Adipose tissue (tissue), 3 donors: ENCODE results near the gene COL23A1. TPM values are rescaled to one million over a fixed set of nuclear protein-coding genes. Genes with fewer than 3 reads are reported as not detected.
"Not testable (repeated sequence)": the region's sequence is repeated elsewhere in the genome, so short reads cannot be mapped to it uniquely, and the experiment has no call there.

Experiments
- H3K27ac ChIP-seq: one replicate; pipeline ENCODE4 v1.5.1; 2013; ENCODE audit warnings: low read depth, low read length
- WGBS, 3 donors: extraction: QIAGEN DNeasy Blood & Tissue Kit; methylation state at CpG; one replicate each; pipeline ENCODE4 v1.1.7; 2013; 5-methylcytosine and 5-hydroxymethylcytosine counted together
- polyA plus RNA-seq, 3 donors: library from polyadenylated mRNA; stranded (reverse); fragments of 200-250 nt; gene quantifications; one replicate each; pipeline ENCODE4 v1.2.3, GENCODE V29; 2013
- donor health status: healthy with polysubstance abuse.
- donor health status: Bipolar disorder and iron deficiency.
- donor health status: healthy.

COL23A1 gene
- polyA plus RNA-seq, 3 donors, result 0.07 to 0.85 (median 0.45) TPM

- WGBS, 3 donors, result 80 to 88% (median 88%) methylated on average over 14 of the region's 14 CpGs
- no peak overlapping the region for H3K27ac ChIP-seq
Measured at GRCh38 chr5:178322736-178323540, 267.3 kb downstream of the COL23A1 start.

- WGBS, 3 donors, result 69 to 77% (median 73%) methylated on average over 18 of the region's 18 CpGs
- no peak overlapping the region for H3K27ac ChIP-seq
Measured at GRCh38 chr5:178320281-178320855, 269.8 kb downstream of the COL23A1 start.

GRCh38 chr5:178319541-178320041 lies 270.6 kb downstream of the COL23A1 start:
- 86 to 97% (median 94%) methylated on average over 20 of the region's 20 CpGs for WGBS, 3 donors
- no peak overlapping the region for H3K27ac ChIP-seq

GRCh38 chr5:178318893-178319292 lies 271.3 kb downstream of the COL23A1 start:
- WGBS, 3 donors, result 88 to 94% (median 94%) methylated on average over 6 of the region's 6 CpGs
- no peak overlapping the region for H3K27ac ChIP-seq

GRCh38 chr5:178318382-178318781 lies 271.8 kb downstream of the COL23A1 start:
- no peak overlapping the region for H3K27ac ChIP-seq
- WGBS, 3 donors, result 88 to 97% (median 96%) methylated on average over 17 of the region's 17 CpGs

- whole genome bisulfite sequencing, 3 donors, result 81 to 89% (median 84%) methylated on average over 5 of the region's 5 CpGs
- not testable (repeated sequence) for H3K27ac ChIP-seq
Measured at GRCh38 chr5:178317727-178318126, 272.5 kb downstream of the COL23A1 start.

- no peak overlapping the region for H3K27ac ChIP-seq
- WGBS, 3 donors, result 83 to 89% (median 88%) methylated on average over 19 of the region's 19 CpGs
Measured at GRCh38 chr5:178314961-178315820, 275.0 kb downstream of the COL23A1 start.

- no peak overlapping the region for H3K27ac ChIP-seq
- WGBS, 3 donors, result 74 to 87% (median 75%) methylated on average over 17 of the region's 17 CpGs
Measured at GRCh38 chr5:178314061-178314660, 276.0 kb downstream of the COL23A1 start.

- H3K27ac ChIP-seq, result no peak overlapping the region
- 87 to 92% (median 89%) methylated on average over 11 of the region's 11 CpGs for WGBS, 3 donors
Measured at GRCh38 chr5:178313316-178313715, 276.9 kb downstream of the COL23A1 start.

- WGBS, 3 donors, result 67 to 71% (median 70%) methylated on average over 18 of the region's 18 CpGs
- H3K27ac ChIP-seq, result no peak overlapping the region
Measured at GRCh38 chr5:178312880-178313282, 277.3 kb downstream of the COL23A1 start.

GRCh38 chr5:178310130-178310865 lies 279.9 kb downstream of the COL23A1 start:
- H3K27ac ChIP-seq, result no peak overlapping the region
- WGBS, 3 donors, result 83 to 94% (median 93%) methylated on average over 17 of the region's 17 CpGs

- no peak overlapping the region for H3K27ac ChIP-seq
- WGBS, 3 donors, result 67 to 85% (median 80%) methylated on average over 17 to 18 of the region's 18 CpGs
Measured at GRCh38 chr5:178309271-178310013, 280.8 kb downstream of the COL23A1 start.

- WGBS, 3 donors, result 88 to 94% (median 93%) methylated on average over 18 of the region's 18 CpGs
Measured at GRCh38 chr5:178308541-178309092, 281.6 kb downstream of the COL23A1 start.

GRCh38 chr5:178307267-178308045 lies 282.7 kb downstream of the COL23A1 start:
- WGBS, 3 donors, result 77 to 80% (median 79%) methylated on average over 30 of the region's 30 CpGs
- H3K27ac ChIP-seq, result no peak overlapping the region

More at GRCh38 chr5:178308541-178309092, 281.6 kb downstream of the COL23A1 start:
- no peak overlapping the region for H3K27ac ChIP-seq

GRCh38 chr5:178306430-178307225 lies 283.6 kb downstream of the COL23A1 start:
- 67 to 75% (median 75%) methylated on average over 21 to 23 of the region's 23 CpGs for WGBS, 3 donors
- no peak overlapping the region for H3K27ac ChIP-seq
